Measurements from ENCODE around the gene MAT2B.

MAT2B gene

DNA sequence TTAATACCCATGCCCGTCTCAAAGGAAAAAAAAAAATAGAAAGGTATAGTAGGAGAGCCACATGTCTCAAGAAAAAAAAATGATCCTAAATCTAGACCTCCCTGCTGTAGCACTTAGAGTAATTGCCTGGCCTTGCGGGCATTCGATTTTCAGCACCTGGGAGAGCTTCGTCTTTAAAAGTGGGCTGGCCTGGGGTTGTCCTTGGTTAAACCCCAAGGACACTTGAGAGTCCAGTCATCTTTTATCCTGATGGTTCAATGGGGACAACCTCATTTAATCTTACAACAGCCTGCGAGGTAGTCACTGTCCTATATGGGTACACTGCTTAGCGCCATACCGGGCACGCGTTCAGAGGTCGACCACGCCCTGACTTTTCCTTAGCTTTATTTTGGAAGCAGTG is 60.1 kb downstream of the MAT2B start:
- TF ChIP-seq, protein P1, sequence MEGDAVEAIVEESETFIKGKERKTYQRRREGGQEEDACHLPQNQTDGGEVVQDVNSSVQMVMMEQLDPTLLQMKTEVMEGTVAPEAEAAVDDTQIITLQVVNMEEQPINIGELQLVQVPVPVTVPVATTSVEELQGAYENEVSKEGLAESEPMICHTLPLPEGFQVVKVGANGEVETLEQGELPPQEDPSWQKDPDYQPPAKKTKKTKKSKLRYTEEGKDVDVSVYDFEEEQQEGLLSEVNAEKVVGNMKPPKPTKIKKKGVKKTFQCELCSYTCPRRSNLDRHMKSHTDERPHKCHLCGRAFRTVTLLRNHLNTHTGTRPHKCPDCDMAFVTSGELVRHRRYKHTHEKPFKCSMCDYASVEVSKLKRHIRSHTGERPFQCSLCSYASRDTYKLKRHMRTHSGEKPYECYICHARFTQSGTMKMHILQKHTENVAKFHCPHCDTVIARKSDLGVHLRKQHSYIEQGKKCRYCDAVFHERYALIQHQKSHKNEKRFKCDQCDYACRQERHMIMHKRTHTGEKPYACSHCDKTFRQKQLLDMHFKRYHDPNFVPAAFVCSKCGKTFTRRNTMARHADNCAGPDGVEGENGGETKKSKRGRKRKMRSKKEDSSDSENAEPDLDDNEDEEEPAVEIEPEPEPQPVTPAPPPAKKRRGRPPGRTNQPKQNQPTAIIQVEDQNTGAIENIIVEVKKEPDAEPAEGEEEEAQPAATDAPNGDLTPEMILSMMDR (IDR thresholded peaks at IDR 0.05; ENCODE audit: insufficient read depth, missing control alignments), result no peak
- no peak for FAIRE-seq
- DNase-seq (ENCODE audit: insufficient read length, low spot score), result no peak

DNA sequence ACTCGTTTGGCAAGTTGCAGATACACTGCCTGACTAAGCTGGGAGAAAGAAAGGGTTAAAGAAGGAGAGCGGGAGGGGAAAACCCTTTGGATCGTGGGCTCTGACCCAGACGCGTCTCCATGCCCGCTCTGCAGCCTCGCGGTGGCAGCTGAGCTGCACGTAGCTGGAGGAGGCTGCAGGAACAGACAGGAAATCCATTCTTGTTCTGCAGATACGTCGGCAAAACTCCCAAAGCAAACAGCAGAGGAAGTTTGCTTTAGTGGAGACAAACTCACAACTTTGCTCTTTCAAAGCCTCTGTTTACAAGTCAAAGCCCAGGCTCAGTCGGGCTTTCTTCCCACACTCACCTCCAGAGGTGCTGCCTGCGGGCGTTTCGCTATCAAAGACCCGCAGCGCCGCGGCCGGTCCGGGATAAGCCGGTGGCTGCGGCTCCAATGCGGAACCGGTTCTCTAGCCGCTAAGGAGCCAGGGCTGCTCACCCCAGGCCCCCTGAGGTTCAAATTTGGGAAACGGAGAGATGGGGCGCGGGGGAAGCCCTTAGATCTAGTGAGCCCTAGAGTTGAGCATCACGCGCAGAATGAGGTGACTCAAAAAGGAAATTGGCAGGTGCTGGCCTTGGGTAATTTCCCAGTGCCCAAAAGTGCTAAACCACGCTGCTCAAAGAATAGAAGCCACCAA is 60.7 kb downstream of the MAT2B start:
- no peak for DNase-seq (ENCODE audit: insufficient read length, low spot score)
- TF ChIP-seq, protein P1 (IDR thresholded peaks at IDR 0.05; ENCODE audit: insufficient read depth, missing control alignments), result no peak
- FAIRE-seq, result no peak

DNA sequence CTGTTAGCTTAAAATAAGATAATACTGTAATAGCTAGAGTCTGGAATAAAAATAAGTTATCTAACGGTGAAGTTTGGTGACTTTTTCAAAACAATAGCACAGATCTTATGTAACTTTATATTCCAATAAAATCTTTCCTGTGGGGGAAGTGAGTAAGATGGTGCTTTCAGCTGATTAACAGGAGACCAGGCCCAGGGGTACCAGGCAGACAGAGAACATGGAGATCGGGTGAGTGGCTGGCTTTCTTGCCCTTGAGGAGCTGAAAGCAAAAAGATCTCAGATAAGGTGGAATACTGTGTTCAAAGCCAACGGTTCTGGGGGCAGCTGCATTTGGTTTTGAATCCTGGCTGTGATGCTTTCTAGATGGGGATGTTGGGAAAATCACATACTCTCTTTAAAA is 61.3 kb downstream of the MAT2B start:
- DNase-seq (ENCODE audit: insufficient read length, low spot score) (no peak), FAIRE-seq (no peak)
- TF ChIP-seq, protein P1 (IDR thresholded peaks at IDR 0.05; ENCODE audit: insufficient read depth, missing control alignments), result no peak

DNA sequence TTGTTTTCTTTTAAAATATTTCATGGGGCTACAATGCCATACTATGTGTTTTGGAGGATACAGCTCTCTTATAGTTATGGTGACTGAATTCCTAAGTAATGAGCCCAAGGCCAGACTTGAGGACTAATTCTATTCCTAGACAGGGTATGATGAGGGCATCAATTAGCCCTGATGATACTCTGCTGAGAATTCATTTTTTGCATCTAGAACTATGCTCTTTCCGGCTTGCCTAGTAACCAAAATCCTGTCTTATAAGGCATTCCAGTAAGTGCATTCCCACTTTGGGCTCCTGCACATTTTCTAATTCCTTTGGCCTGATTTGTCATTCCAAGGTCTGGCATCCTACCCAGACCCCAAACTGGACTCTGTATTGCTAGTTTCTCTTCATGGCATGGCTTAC is 62.4 kb downstream of the MAT2B start:
- no peak for DNase-seq (ENCODE audit: insufficient read length, low spot score)
- no peak for FAIRE-seq
- TF ChIP-seq, protein P1 (IDR thresholded peaks at IDR 0.05; ENCODE audit: insufficient read depth, missing control alignments), result no peak

Measured in D721Med (cell line).